H9 (cell line): ENCODE measurements around the gene UCKL1. TPM values are rescaled to one million over a fixed set of nuclear protein-coding genes. Genes with fewer than 3 reads are reported as not detected.

ENCODE experiments used
- DNase-seq: peaks from one replicate; pipeline ENCODE4 v3.0.0-alpha.2; 2017
- H2AFZ ChIP-seq: one replicate; pipeline ENCODE4 v1.6.1; 2013; ENCODE audit warnings: mild to moderate bottlenecking, low read length, control low read depth, moderate library complexity
- H2AK5ac ChIP-seq: 2 replicates; pipeline ENCODE4 v1.6.1; 2013; ENCODE audit warnings: low read length, control low read depth, mixed read lengths; ENCODE audit not compliant: insufficient read length
- H2BK120ac ChIP-seq: one replicate; pipeline ENCODE4 v1.6.1; 2013; ENCODE audit warnings: low read depth, mild to moderate bottlenecking, low read length, control low read depth, inconsistent platforms; ENCODE audit not compliant: poor library complexity, severe bottlenecking
- H2BK12ac ChIP-seq: 2 replicates; pipeline ENCODE4 v1.6.1; 2013; ENCODE audit warnings: low read length, control low read depth, mixed read lengths, low read depth; ENCODE audit not compliant: insufficient read length
- H2BK15ac ChIP-seq: 2 replicates; pipeline ENCODE4 v1.6.1; 2013; ENCODE audit warnings: low read depth, low read length, control low read depth
- H2BK20ac ChIP-seq: one replicate; pipeline ENCODE4 v1.6.1; 2013; ENCODE audit warnings: low read depth, mild to moderate bottlenecking, low read length, control low read depth, inconsistent platforms; ENCODE audit not compliant: poor library complexity, severe bottlenecking
- H2BK5ac ChIP-seq: 2 replicates; pipeline ENCODE4 v1.6.1; 2013; ENCODE audit warnings: low read length, control low read depth, mixed read lengths; ENCODE audit not compliant: insufficient read length
- H3K14ac ChIP-seq: 2 replicates; pipeline ENCODE4 v1.6.1; 2013; ENCODE audit warnings: low read length, control low read depth; ENCODE audit not compliant: insufficient read depth
- H3K18ac ChIP-seq: 2 replicates; pipeline ENCODE4 v1.6.1; 2013; ENCODE audit warnings: low read depth, mild to moderate bottlenecking, mixed read lengths, low read length, control low read depth; ENCODE audit not compliant: insufficient read length
- H3K23ac ChIP-seq: 2 replicates; pipeline ENCODE4 v1.6.1; 2013; ENCODE audit warnings: low read length, control low read depth, mixed read lengths, low read depth; ENCODE audit not compliant: insufficient read length
- H3K23me2 ChIP-seq: 2 replicates; pipeline ENCODE4 v1.6.1; 2013; ENCODE audit warnings: low read depth, mild to moderate bottlenecking, mixed read lengths, low read length, control low read depth; ENCODE audit not compliant: insufficient read length, poor library complexity, severe bottlenecking
- H3K27ac ChIP-seq: 2 replicates; pipeline ENCODE4 v1.5.1; 2013; ENCODE audit warnings: low read length, control low read depth, mixed read lengths, low read depth; ENCODE audit not compliant: insufficient read length
- H3K27me3 ChIP-seq: 2 replicates; pipeline ENCODE4 v1.6.1; 2013; ENCODE audit warnings: low read length, control low read depth, inconsistent platforms; ENCODE audit not compliant: insufficient read depth
- H3K4ac ChIP-seq: 2 replicates; pipeline ENCODE4 v1.6.1; 2013; ENCODE audit warnings: low read depth, mild to moderate bottlenecking, control low read depth, inconsistent platforms, low read length, moderate library complexity
- H3K4me1 ChIP-seq: 2 replicates; pipeline ENCODE4 v1.6.1; 2013; ENCODE audit warnings: low read length, control low read depth, inconsistent platforms; ENCODE audit not compliant: insufficient read depth
- H3K4me2 ChIP-seq: 2 replicates; pipeline ENCODE4 v1.6.1; 2013; ENCODE audit warnings: low read length, control low read depth, mixed read lengths; ENCODE audit not compliant: insufficient read length, insufficient read depth
- H3K56ac ChIP-seq: 2 replicates; pipeline ENCODE4 v1.6.1; 2013; ENCODE audit warnings: low read depth, mild to moderate bottlenecking, mixed read lengths, low read length, control low read depth; ENCODE audit not compliant: insufficient read length
- H3K79me1 ChIP-seq: 2 replicates; pipeline ENCODE4 v1.6.1; 2013; ENCODE audit warnings: low read depth, mild to moderate bottlenecking, moderate library complexity, low read length, control low read depth, inconsistent platforms; ENCODE audit not compliant: insufficient read depth, poor library complexity, severe bottlenecking
- H3K79me2 ChIP-seq: 2 replicates; pipeline ENCODE4 v1.6.1; 2013; ENCODE audit warnings: low read length, control low read depth, inconsistent platforms; ENCODE audit not compliant: insufficient read depth
- H3K9ac ChIP-seq: 2 replicates; pipeline ENCODE4 v1.6.1; 2013; ENCODE audit warnings: low read length, control low read depth, mixed read lengths; ENCODE audit not compliant: insufficient read length; ENCODE audit errors: extremely low read depth
- H3K9me3 ChIP-seq: one replicate; pipeline ENCODE4 v1.6.1; 2013; ENCODE audit warnings: low read depth, low read length, inconsistent platforms; ENCODE audit not compliant: control insufficient read depth
- H3T11ph ChIP-seq: one replicate; pipeline ENCODE4 v1.6.1; 2013; ENCODE audit warnings: mild to moderate bottlenecking, low read length, control low read depth, inconsistent platforms
- H4K20me1 ChIP-seq: one replicate; pipeline ENCODE4 v1.6.1; 2013; ENCODE audit not compliant: control insufficient read depth, insufficient read length, insufficient read depth
- H4K5ac ChIP-seq: 2 replicates; pipeline ENCODE4 v1.6.1; 2013; ENCODE audit warnings: low read depth, mild to moderate bottlenecking, mixed read lengths, low read length, control low read depth; ENCODE audit not compliant: insufficient read length
- H4K8ac ChIP-seq: replicated peaks from 2 replicates; pipeline ENCODE4 v1.6.1; 2013; ENCODE audit warnings: low read length, control low read depth, mixed read lengths, low read depth; ENCODE audit not compliant: insufficient read length
- H4K91ac ChIP-seq: 2 replicates; pipeline ENCODE4 v1.6.1; 2013; ENCODE audit warnings: low read depth, mild to moderate bottlenecking, moderate library complexity, mixed read lengths, low read length, control low read depth; ENCODE audit not compliant: insufficient read length
- H3K27ac Mint-ChIP-seq, 3 experiments: 2 replicates in 2 of 3; 3 replicates in 1 of 3; pipeline ENCODE4 v1.8.0; 2020 to 2021; ENCODE audit warnings: mixed read lengths in 3 of 3, mild to moderate bottlenecking in 1 of 3, moderate library complexity in 1 of 3
- H3K27me3 Mint-ChIP-seq: 2 replicates; pipeline ENCODE4 v1.8.0; 2021; ENCODE audit warnings: low read depth, mild to moderate bottlenecking, moderate library complexity, mixed read lengths
- H3K36me3 Mint-ChIP-seq, 3 experiments: 2 replicates in 2 of 3; 3 replicates in 1 of 3; pipeline ENCODE4 v1.8.0; 2020 to 2021; ENCODE audit warnings: low read depth in 3 of 3, mixed read lengths in 3 of 3; ENCODE audit not compliant: insufficient read depth in 1 of 3
- H3K4me1 Mint-ChIP-seq, 2 experiments: 2 replicates each; pipeline ENCODE4 v1.8.0; 2020; ENCODE audit warnings: mixed read lengths in 2 of 2
- H3K4me3 Mint-ChIP-seq, 2 experiments: 2 replicates in 1 of 2; 3 replicates in 1 of 2; pipeline ENCODE4 v1.8.0; 2020 to 2021; ENCODE audit warnings: mild to moderate bottlenecking in 2 of 2, mixed read lengths in 2 of 2, moderate library complexity in 1 of 2
- H3K9me3 Mint-ChIP-seq, 2 experiments: 2 replicates in 1 of 2; 3 replicates in 1 of 2; pipeline ENCODE4 v1.8.0; 2020; ENCODE audit warnings: mild to moderate bottlenecking in 2 of 2, mixed read lengths in 2 of 2, moderate library complexity in 1 of 2
- WGBS: extraction: QIAGEN DNeasy Blood & Tissue Kit; methylation state at CpG from one replicate; pipeline ENCODE4 v1.1.7; 2013; ENCODE audit warnings: missing lambda C conversion rate, low lambda C conversion rate, mixed read lengths; ENCODE audit not compliant: insufficient read length; ENCODE audit errors: extremely low coverage; 5-methylcytosine and 5-hydroxymethylcytosine counted together
- total RNA-seq: library from RNA; stranded (reverse); gene quantifications from 2 replicates; pipeline ENCODE4 v1.2.1, GENCODE V29; 2021
- TF ChIP-seq, protein P1 (sequence below): fragments of 200-600 bp; sonication (generic); conservative IDR thresholded peaks from 3 replicates; pipeline ENCODE4 v1.8.0; 2021; ENCODE audit warnings: antibody characterized with exemption, mild to moderate bottlenecking

UCKL1 gene
- total RNA-seq, 1 experiment from 2014 or later = 40.9 TPM

- no peak overlapping the region; a peak in 1 of 7 replicates for H3K27ac Mint-ChIP-seq
- no peaks in the 10 kb centered on the region for H4K20me1 ChIP-seq
- H3K27ac ChIP-seq = no peak overlapping the region
- no peak overlapping the region for H2BK15ac ChIP-seq
- H3K4me1 Mint-ChIP-seq = no peaks in the 10 kb centered on the region
- DNase-seq = no peak
- H3K9me3 ChIP-seq = no peaks in the 10 kb centered on the region
- peaks cover 35 to 68% (median 68%) of the 10 kb centered on the region in 3 experiments for H3K36me3 Mint-ChIP-seq
- no peak overlapping the region for H3K4me2 ChIP-seq
- H3K79me2 ChIP-seq = 0 out of 2 replicates have a peak, but pooled peaks cover 4% of the 10 kb centered on the region
- H4K8ac ChIP-seq = no peak overlapping the region
- H3K4me1 ChIP-seq = no peaks in the 10 kb centered on the region
- H3K18ac ChIP-seq = no peak overlapping the region
- no peak overlapping the region for H3K23ac ChIP-seq
- H2AFZ ChIP-seq = no peak overlapping the region
- H2BK20ac ChIP-seq = no peak overlapping the region
- H3K27me3 ChIP-seq = no peaks in the 10 kb centered on the region
- H3K9me3 Mint-ChIP-seq = no peaks in the 10 kb centered on the region
- H2BK12ac ChIP-seq = no peak overlapping the region
- H3K79me1 ChIP-seq = no peaks in the 10 kb centered on the region
- H3K4ac ChIP-seq = no peak overlapping the region
- H3K23me2 ChIP-seq = no peaks in the 10 kb centered on the region
- no peak overlapping the region for H3K9ac ChIP-seq
- H4K5ac ChIP-seq = no peak overlapping the region
- H3K4me3 Mint-ChIP-seq = no peak overlapping the region
- H4K91ac ChIP-seq = no peak overlapping the region
- H3T11ph ChIP-seq = no peak overlapping the region
- no peak overlapping the region for H2BK120ac ChIP-seq
- no peak overlapping the region for H2AK5ac ChIP-seq
- WGBS = no CpG with 5 or more reads among the region's 19 CpGs
- H2BK5ac ChIP-seq = no peak overlapping the region
- H3K56ac ChIP-seq = no peak overlapping the region
- no peaks in the 10 kb centered on the region for H3K27me3 Mint-ChIP-seq
- no peak overlapping the region for H3K14ac ChIP-seq
- TF ChIP-seq, protein P1, sequence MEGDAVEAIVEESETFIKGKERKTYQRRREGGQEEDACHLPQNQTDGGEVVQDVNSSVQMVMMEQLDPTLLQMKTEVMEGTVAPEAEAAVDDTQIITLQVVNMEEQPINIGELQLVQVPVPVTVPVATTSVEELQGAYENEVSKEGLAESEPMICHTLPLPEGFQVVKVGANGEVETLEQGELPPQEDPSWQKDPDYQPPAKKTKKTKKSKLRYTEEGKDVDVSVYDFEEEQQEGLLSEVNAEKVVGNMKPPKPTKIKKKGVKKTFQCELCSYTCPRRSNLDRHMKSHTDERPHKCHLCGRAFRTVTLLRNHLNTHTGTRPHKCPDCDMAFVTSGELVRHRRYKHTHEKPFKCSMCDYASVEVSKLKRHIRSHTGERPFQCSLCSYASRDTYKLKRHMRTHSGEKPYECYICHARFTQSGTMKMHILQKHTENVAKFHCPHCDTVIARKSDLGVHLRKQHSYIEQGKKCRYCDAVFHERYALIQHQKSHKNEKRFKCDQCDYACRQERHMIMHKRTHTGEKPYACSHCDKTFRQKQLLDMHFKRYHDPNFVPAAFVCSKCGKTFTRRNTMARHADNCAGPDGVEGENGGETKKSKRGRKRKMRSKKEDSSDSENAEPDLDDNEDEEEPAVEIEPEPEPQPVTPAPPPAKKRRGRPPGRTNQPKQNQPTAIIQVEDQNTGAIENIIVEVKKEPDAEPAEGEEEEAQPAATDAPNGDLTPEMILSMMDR = no peak
These were observed 24.5 kb downstream of the UCKL1 start for GRCh38 chr20:63931735-63932134.
